Upper lobe of left lung (tissue), 6 donors: ENCODE results near the gene GSTO2. TPM values are rescaled to one million over a fixed set of nuclear protein-coding genes. Genes with fewer than 3 reads are reported as not detected.

ENCODE experiments used
- ATAC-seq, 2 donors: fragments of 200-7000 bp; cut with Tn5 transposase; one replicate each; pipeline ENCODE4 v1.9.1; 2022; ENCODE audit warnings: mild to moderate bottlenecking in 2 of 2, moderate library complexity in 2 of 2; ENCODE audit not compliant: low FRiP score in 2 of 2
- DNase-seq, 2 donors: peaks; one replicate each; pipeline ENCODE4 v3.0.0-alpha.2; 2019 to 2020
- H3K27ac ChIP-seq, 4 donors: fragments of 200-600 bp; sonication (generic); one replicate each; pipeline ENCODE4 v1.5.1; 2016 to 2019
- H3K27me3 ChIP-seq, 4 donors: fragments of 200-600 bp; sonication (generic); one replicate each; pipeline ENCODE4 v1.5.1; 2017 to 2019
- H3K36me3 ChIP-seq, 4 donors: fragments of 200-600 bp; sonication (generic); one replicate each; pipeline ENCODE4 v1.5.1; 2016 to 2019
- H3K4me1 ChIP-seq, 4 donors: fragments of 200-600 bp; sonication (generic); one replicate each; pipeline ENCODE4 v1.5.1; 2018 to 2019
- H3K4me3 ChIP-seq, 4 donors: fragments of 200-600 bp; sonication (generic); one replicate each; pipeline ENCODE4 v1.5.1; 2017 to 2019; ENCODE audit warnings: mild to moderate bottlenecking in 2 of 4, moderate library complexity in 1 of 4
- H3K9me3 ChIP-seq, 4 donors: fragments of 200-600 bp; sonication (generic); one replicate each; pipeline ENCODE4 v1.5.1; 2018 to 2019
- EP300 ChIP-seq, 4 donors: sonication (generic); formaldehyde crosslinking; IDR thresholded peaks; one replicate each; pipeline ENCODE4 v1.5.1; 2017; ENCODE audit warnings: antibody characterized with exemption in 4 of 4, control low read depth in 2 of 4
- POLR2A ChIP-seq, 4 donors: fragments of 450-650 bp; IDR thresholded peaks; one replicate each; pipeline ENCODE4 v1.5.1; 2016 to 2017; ENCODE audit warnings: antibody characterized with exemption in 4 of 4, mild to moderate bottlenecking in 2 of 4
- POLR2AphosphoS5 ChIP-seq, 2 donors: sonication (generic); formaldehyde crosslinking; IDR thresholded peaks; one replicate each; pipeline ENCODE4 v1.5.1; 2017; ENCODE audit warnings: antibody characterized with exemption in 2 of 2
- WGBS, 2 donors: methylation state at CpG; one replicate each; pipeline ENCODE4 v1.1.5; 2017 to 2018; 5-methylcytosine and 5-hydroxymethylcytosine counted together
- total RNA-seq, 6 donors: library from RNA; depleted of rRNA in 4 of 6; stranded (reverse); fragments of >200 nt in 4 of 6; gene quantifications; one replicate each; pipeline versions ENCODE4 v1.1.0 to v1.2.1, GENCODE V29; 2016 to 2021
- TF ChIP-seq, protein P1 (sequence below), 6 experiments: fragments of 450-650 bp in 4 of 6; fragments of 200-600 bp in 2 of 6; sonication (generic) in 2 of 6; IDR thresholded peaks; one replicate each; pipeline ENCODE4 v1.5.1; 2016 to 2019; ENCODE audit warnings: antibody characterized with exemption in 6 of 6
- donor health status: DM: no; HTN: no; CAD: no; lungs with moderate emphysema.
- donor health status: DM: no; HTN: yes; CAD: no; lungs with severe emphysema.

The GSTO2 gene
- total RNA-seq, 6 donors from 2014 or later: 2.8 to 11.2 (median 7.8) TPM

DNA sequence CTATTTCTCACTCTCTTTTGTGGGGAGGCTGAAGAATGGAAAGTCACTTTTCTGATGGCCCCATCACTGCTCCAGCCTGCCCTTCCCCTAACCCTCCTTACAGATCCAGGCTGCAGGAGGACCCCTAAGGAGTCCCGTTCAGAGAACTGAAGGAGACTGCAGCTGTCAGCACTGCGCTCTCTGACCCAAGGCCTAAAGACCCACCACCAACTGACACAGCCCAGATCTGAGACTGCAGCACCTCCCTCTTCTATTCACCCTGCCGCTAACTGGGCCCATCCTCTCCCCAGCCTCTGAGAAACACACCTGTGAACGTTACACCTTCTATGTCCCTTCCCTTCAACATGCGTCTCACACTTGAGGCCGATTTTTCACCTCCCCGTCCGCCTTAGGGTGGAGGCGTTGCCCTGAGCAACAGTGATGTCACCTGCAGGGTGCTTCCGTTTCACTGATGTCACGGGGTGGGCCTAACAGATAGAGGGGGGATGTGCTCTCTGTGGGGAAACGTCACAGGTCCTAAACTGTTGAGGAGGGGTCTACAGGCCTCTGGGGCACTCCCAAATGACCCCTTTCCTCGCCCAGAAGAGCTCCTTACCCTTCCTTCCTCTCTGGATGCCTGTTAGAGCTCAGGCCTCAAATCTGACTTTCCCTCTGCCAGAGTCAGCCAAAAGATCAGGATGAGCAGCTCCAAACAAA is 64.2 kb downstream of the GSTO2 start:
- ATAC-seq (no peak), DNase-seq (peak in 1 of 2 donors; percentile 29)
- no peaks in the 10 kb centered on the region for H3K9me3 ChIP-seq
- H3K4me3 ChIP-seq: no peak overlapping the region
- H3K36me3 ChIP-seq: peaks cover 0 to 12% (median 0%) of the 10 kb centered on the region in 4 donors
- H3K4me1 ChIP-seq: peaks cover 78 to 92% (median 83%) of the 10 kb centered on the region in 4 donors
- H3K27ac ChIP-seq: peak overlapping the region; percentile 88 to 100 (median 94)
- TF ChIP-seq, protein P1, sequence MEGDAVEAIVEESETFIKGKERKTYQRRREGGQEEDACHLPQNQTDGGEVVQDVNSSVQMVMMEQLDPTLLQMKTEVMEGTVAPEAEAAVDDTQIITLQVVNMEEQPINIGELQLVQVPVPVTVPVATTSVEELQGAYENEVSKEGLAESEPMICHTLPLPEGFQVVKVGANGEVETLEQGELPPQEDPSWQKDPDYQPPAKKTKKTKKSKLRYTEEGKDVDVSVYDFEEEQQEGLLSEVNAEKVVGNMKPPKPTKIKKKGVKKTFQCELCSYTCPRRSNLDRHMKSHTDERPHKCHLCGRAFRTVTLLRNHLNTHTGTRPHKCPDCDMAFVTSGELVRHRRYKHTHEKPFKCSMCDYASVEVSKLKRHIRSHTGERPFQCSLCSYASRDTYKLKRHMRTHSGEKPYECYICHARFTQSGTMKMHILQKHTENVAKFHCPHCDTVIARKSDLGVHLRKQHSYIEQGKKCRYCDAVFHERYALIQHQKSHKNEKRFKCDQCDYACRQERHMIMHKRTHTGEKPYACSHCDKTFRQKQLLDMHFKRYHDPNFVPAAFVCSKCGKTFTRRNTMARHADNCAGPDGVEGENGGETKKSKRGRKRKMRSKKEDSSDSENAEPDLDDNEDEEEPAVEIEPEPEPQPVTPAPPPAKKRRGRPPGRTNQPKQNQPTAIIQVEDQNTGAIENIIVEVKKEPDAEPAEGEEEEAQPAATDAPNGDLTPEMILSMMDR (IDR thresholded peaks at IDR 0.05): no peak
- TF ChIP-seq POLR2AphosphoS5 (IDR thresholded peaks at IDR 0.05): peak; percentile 52 to 53
- H3K27me3 ChIP-seq: no peaks in the 10 kb centered on the region
- 72 to 77% methylated on average over 12 to 13 of the region's 13 CpGs for WGBS, 2 donors

DNA sequence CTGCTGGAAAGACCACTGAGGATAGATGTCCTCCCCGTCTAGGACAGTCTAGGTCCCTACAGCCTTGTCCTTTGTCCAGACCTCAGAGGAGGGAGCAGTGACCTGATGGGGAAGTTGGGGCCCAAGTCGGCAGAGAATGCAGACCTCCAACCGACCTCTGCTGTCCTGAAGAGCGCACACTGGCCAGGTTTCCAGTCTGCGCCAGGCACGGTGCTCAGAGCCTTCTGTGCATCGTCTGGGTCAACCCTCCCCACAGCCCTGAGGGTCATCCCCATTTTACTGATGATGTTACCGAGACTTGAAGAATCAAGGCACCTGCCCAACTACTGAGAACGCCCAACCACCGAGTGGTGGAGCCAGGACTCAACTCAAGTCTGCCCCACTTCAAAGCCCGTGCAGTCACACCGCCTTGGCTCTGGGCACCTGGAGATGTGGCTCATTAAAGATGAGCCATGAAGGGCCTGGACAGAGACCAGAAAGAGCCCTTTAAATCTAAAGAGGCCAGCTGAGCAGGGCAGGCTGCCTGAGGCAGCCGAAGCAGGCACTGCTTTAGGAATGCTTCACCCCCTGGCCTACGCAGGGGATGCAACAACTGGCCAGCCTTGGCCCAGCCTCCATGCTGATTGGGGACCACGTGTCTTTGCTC is 64.9 kb downstream of the GSTO2 start:
- H3K27ac ChIP-seq: peak overlapping the region; percentile 88 to 100 (median 94)
- ATAC-seq: no peak
- peak in 1 of 2 donors; percentile 19 for DNase-seq
- H3K4me3 ChIP-seq: peak overlapping the region in 1 of 4 donors; percentile 4
- peaks cover 0 to 12% (median 0%) of the 10 kb centered on the region in 4 donors for H3K36me3 ChIP-seq
- 76 to 77% methylated on average over 5 to 15 of the region's 15 CpGs for WGBS, 2 donors
- TF ChIP-seq, protein P1 (IDR thresholded peaks at IDR 0.05): no peak
- TF ChIP-seq EP300 (IDR thresholded peaks at IDR 0.05): no peak
- no peak for TF ChIP-seq POLR2AphosphoS5 (IDR thresholded peaks at IDR 0.05)
- TF ChIP-seq POLR2A (IDR thresholded peaks at IDR 0.05): no peak
- H3K4me1 ChIP-seq: peaks cover 72 to 85% (median 76%) of the 10 kb centered on the region in 4 donors
- no peaks in the 10 kb centered on the region for H3K9me3 ChIP-seq
- no peaks in the 10 kb centered on the region for H3K27me3 ChIP-seq

DNA sequence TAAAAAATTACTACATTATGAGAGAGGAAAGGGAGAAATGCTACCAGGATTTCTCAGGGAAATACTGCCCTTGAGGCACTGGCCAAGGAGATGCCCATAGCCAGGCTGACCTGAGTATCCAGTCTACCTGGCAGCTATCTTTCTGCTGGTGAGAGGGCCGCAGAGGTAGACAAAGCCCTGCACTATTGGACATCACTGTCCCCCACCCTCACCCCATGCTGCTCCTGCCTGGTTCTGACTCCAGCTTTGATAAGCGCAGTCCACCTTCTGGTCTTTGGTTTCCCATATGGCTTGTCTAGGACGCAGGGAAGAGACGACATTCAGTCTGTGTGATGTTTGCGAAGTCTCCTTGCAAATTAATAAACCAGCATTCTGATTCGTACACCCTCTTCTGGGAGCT is 65.6 kb downstream of the GSTO2 start:
- WGBS, 2 donors: 95 to 99% methylated on average over 6 of the region's 6 CpGs
- Histone ChIP-seq H3K27ac (peak overlapping the region; percentile 99 to 100 (median 99)), H3K9me3 (no peaks in the 10 kb centered on the region), H3K27me3 (no peaks in the 10 kb centered on the region), H3K4me3 (peak overlapping the region in 1 of 4 donors; percentile 83), H3K36me3 (peaks cover 0 to 12% (median 0%) of the 10 kb centered on the region in 4 donors), H3K4me1 (peaks cover 65 to 85% (median 72%) of the 10 kb centered on the region in 4 donors)
- DNase-seq: peak in 1 of 2 donors; percentile 10
- no peak for ATAC-seq
- TF ChIP-seq, protein P1 (IDR thresholded peaks at IDR 0.05): no peak
- TF ChIP-seq POLR2A (IDR thresholded peaks at IDR 0.05): no peak
- TF ChIP-seq POLR2AphosphoS5 (IDR thresholded peaks at IDR 0.05): no peak
- no peak for TF ChIP-seq EP300 (IDR thresholded peaks at IDR 0.05)

DNA sequence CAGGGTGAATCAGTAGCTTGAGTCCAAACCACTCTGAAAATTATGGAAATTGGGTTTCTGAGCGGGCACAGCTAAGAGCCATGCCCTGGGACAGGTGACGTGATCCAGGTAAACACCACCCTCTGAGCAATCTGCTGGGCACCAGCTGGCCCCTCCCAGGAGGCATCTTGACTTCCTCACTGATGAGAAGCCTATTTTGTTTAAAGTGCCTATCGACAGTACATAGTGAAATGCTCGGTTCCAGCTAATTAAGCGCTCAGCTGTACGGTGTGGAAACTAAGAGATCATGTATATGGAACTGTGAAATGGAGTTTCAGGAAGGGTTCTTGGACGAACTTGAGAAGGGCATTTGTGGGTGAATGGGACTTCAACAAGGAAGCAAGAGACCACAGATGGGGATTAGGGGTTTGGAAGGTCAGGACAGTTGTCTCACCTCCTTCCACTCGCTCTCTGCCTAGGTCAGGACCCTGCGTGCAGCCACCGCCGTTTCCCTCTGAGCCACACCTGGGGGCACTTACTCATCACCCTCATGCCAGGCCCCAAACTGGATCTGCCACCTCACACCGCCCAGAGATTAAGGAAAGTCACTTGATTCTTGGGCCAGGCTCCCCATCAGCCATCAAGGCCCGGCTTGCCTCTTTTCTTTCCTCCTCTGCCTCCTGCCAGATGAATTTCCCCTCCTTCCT is 66.1 kb downstream of the GSTO2 start:
- H3K27ac ChIP-seq: peak overlapping the region; percentile 99 to 100 (median 99)
- H3K27me3 ChIP-seq: no peaks in the 10 kb centered on the region
- peaks cover 0 to 12% (median 0%) of the 10 kb centered on the region in 4 donors for H3K36me3 ChIP-seq
- DNase-seq: peak in 1 of 2 donors; percentile 76
- no peak for ATAC-seq
- no peak for TF ChIP-seq EP300 (IDR thresholded peaks at IDR 0.05)
- TF ChIP-seq POLR2A (IDR thresholded peaks at IDR 0.05): no peak
- TF ChIP-seq, protein P1 (IDR thresholded peaks at IDR 0.05): no peak
- no peak for TF ChIP-seq POLR2AphosphoS5 (IDR thresholded peaks at IDR 0.05)
- peaks cover 64 to 85% (median 72%) of the 10 kb centered on the region in 4 donors for H3K4me1 ChIP-seq
- no peaks in the 10 kb centered on the region for H3K9me3 ChIP-seq
- 65 to 72% methylated on average over 13 of the region's 13 CpGs for WGBS, 2 donors
- peak overlapping the region in 2 of 4 donors; percentile 83 to 97 for H3K4me3 ChIP-seq
